HCT116 (cell line): ENCODE data around the gene BATF2. TPM values are rescaled to one million over a fixed set of nuclear protein-coding genes. Genes with fewer than 3 reads are reported as not detected.

Source experiments
- ATF3 ChIP-seq: IDR thresholded peaks from 2 replicates; pipeline ENCODE4 v1.6.1; 2012
- EZH2phosphoT487 ChIP-seq: fragments of 200-600 bp; IDR thresholded peaks from 2 replicates; pipeline ENCODE4 v1.6.1; 2018; ENCODE audit warnings: antibody characterized with exemption, borderline replicate concordance
- POLR2A ChIP-seq: IDR thresholded peaks from 2 replicates; pipeline ENCODE4 v1.7.0; 2011; ENCODE audit warnings: borderline replicate concordance; ENCODE audit not compliant: insufficient read depth, insufficient read length; ENCODE audit errors: extremely low read depth
- REST ChIP-seq: IDR thresholded peaks from 2 replicates; pipeline ENCODE4 v1.6.1; 2012; ENCODE audit warnings: low read depth
- SIN3A ChIP-seq: IDR thresholded peaks from 2 replicates; pipeline ENCODE4 v1.6.1; 2012; ENCODE audit warnings: low read depth
- microRNA-seq: library from miRNA; unstranded; fragments of <30 nt; microRNA quantifications from one replicate; pipeline ENCODE4, GENCODE V29; 2016; ENCODE audit warnings: borderline number of aligned reads
- total RNA-seq: library from RNA; stranded (reverse); gene quantifications from one replicate; pipeline ENCODE4 v1.2.1, GENCODE V29; 2021; ENCODE audit not compliant: unreplicated experiment

Gene BATF2
- total RNA-seq, 1 experiment from 2014 or later = 2.1 TPM

GRCh38 chr11:64947208-64947814 lies 49.5 kb downstream of the BATF2 start (continued):
- TF ChIP-seq REST (no peak), ATF3 (no peak), POLR2A (no peak), EZH2phosphoT487 (no peak), SIN3A (no peak)

Small RNA genes lying within 50 kb of the gene (microRNA-seq; reads per million reads assigned to microRNA genes)
- gene MIR6879 = not detected

Other genes with a start within 250 kb of the BATF2 start
- gene PYGM, start 237.0 kb downstream of the BATF2 start, total RNA-seq = 1.7 TPM
- gene SF1, start 218.4 kb downstream of the BATF2 start, total RNA-seq = 403 TPM
- gene MAP4K2, start 193.8 kb downstream of the BATF2 start, total RNA-seq = 44.2 TPM
- gene MEN1, start 186.4 kb downstream of the BATF2 start, total RNA-seq = 62.1 TPM
- 30.1 TPM for gene CDC42BPG, start 152.3 kb downstream of the BATF2 start, total RNA-seq
- 48.1 TPM for gene EHD1, start 118.3 kb downstream of the BATF2 start, total RNA-seq
- gene ATG2A, start 79.8 kb downstream of the BATF2 start, total RNA-seq = 24.7 TPM
- gene PPP2R5B, start 72.3 kb downstream of the BATF2 start, total RNA-seq = 10.9 TPM
- gene GPHA2, start 61.1 kb downstream of the BATF2 start, total RNA-seq = not detected
- gene MAJIN, start 24.9 kb downstream of the BATF2 start, total RNA-seq = not detected
- gene ARL2, start 17.2 kb upstream of the BATF2 start, total RNA-seq = 68.7 TPM
- gene SNX15, start 30.5 kb upstream of the BATF2 start, total RNA-seq = 16.8 TPM
- gene SAC3D1, start 44.2 kb upstream of the BATF2 start, total RNA-seq = 36.9 TPM
- gene NAALADL1, start 61.6 kb upstream of the BATF2 start, total RNA-seq = not detected
- gene CDCA5, start 87.1 kb upstream of the BATF2 start, total RNA-seq = 72.1 TPM
- 35.3 TPM for gene ZFPL1, start 87.3 kb upstream of the BATF2 start, total RNA-seq
- 89.5 TPM for gene VPS51, start 99.2 kb upstream of the BATF2 start, total RNA-seq
- 52.9 TPM for gene TM7SF2, start 114.9 kb upstream of the BATF2 start, total RNA-seq
- gene ZNHIT2, start 120.7 kb upstream of the BATF2 start, total RNA-seq = 18.8 TPM
- gene FAU, start 125.2 kb upstream of the BATF2 start, total RNA-seq = 1,073 TPM
- 77.5 TPM for gene MRPL49, start 125.3 kb upstream of the BATF2 start, total RNA-seq
- 45.9 TPM for gene SYVN1, start 137.5 kb upstream of the BATF2 start, total RNA-seq
- gene SPDYC, start 173.3 kb upstream of the BATF2 start, total RNA-seq = 1.2 TPM
- 279 TPM for gene CAPN1, start 185.0 kb upstream of the BATF2 start, total RNA-seq